ENCODE results near the gene SMYD2. TPM values are rescaled to one million over a fixed set of nuclear protein-coding genes. Genes with fewer than 3 reads are reported as not detected.

SMYD2 gene
- total RNA-seq, 1 experiment from 2014 or later, result 37.2 TPM

- no peak for DNase-seq
- Histone ChIP-seq H3K4me3 (no peak overlapping the region), H3K27me3 (no peaks in the 10 kb centered on the region), H3K9me3 (replicated peaks) (no peaks in the 10 kb centered on the region), H3K27ac (no peak overlapping the region), H3K4me1 (no peaks in the 10 kb centered on the region), H3K36me3 (peaks cover 37% of the 10 kb centered on the region)
These were observed 82.4 kb downstream of the SMYD2 start for GRCh38 chr1:214363386-214363785.

GRCh38 chr1:214364386-214364785 lies 83.4 kb downstream of the SMYD2 start:
- Histone ChIP-seq H3K4me3 (no peak overlapping the region), H3K36me3 (peaks cover 39% of the 10 kb centered on the region), H3K27ac (no peak overlapping the region), H3K4me1 (no peaks in the 10 kb centered on the region), H3K27me3 (no peaks in the 10 kb centered on the region), H3K9me3 (replicated peaks) (no peaks in the 10 kb centered on the region)
- DNase-seq, result no peak

- H3K9me3 ChIP-seq (replicated peaks), result no peaks in the 10 kb centered on the region
- no peak overlapping the region for H3K4me3 ChIP-seq
- no peaks in the 10 kb centered on the region for H3K27me3 ChIP-seq
- no peak for DNase-seq
- H3K36me3 ChIP-seq, result peaks cover 38% of the 10 kb centered on the region
- no peak overlapping the region for H3K27ac ChIP-seq
- no peaks in the 10 kb centered on the region for H3K4me1 ChIP-seq
These were observed 83.9 kb downstream of the SMYD2 start for GRCh38 chr1:214364786-214365295.

GRCh38 chr1:214367841-214368240 lies 86.9 kb downstream of the SMYD2 start:
- Histone ChIP-seq H3K9me3 (replicated peaks) (no peaks in the 10 kb centered on the region), H3K4me3 (no peak overlapping the region), H3K36me3 (peaks cover 40% of the 10 kb centered on the region), H3K27ac (no peak overlapping the region), H3K27me3 (no peaks in the 10 kb centered on the region), H3K4me1 (no peaks in the 10 kb centered on the region)
- no peak for DNase-seq

- Histone ChIP-seq H3K9me3 (replicated peaks) (no peaks in the 10 kb centered on the region), H3K4me3 (no peak overlapping the region), H3K27me3 (no peaks in the 10 kb centered on the region), H3K36me3 (peaks cover 36% of the 10 kb centered on the region), H3K4me1 (no peaks in the 10 kb centered on the region), H3K27ac (no peak overlapping the region)
- DNase-seq, result no peak
These were observed 88.4 kb downstream of the SMYD2 start for GRCh38 chr1:214369364-214369763.

- Histone ChIP-seq H3K9me3 (replicated peaks) (no peaks in the 10 kb centered on the region), H3K36me3 (peaks cover 28% of the 10 kb centered on the region), H3K27me3 (no peaks in the 10 kb centered on the region), H3K4me3 (no peak overlapping the region), H3K27ac (no peak overlapping the region), H3K4me1 (no peaks in the 10 kb centered on the region)
- no peak for DNase-seq
These were observed 89.7 kb downstream of the SMYD2 start for GRCh38 chr1:214370615-214371014.

GRCh38 chr1:214372092-214372491 lies 91.1 kb downstream of the SMYD2 start:
- H3K4me3 ChIP-seq, result no peak overlapping the region
- H3K9me3 ChIP-seq (replicated peaks), result no peaks in the 10 kb centered on the region
- peaks cover 26% of the 10 kb centered on the region for H3K36me3 ChIP-seq
- no peaks in the 10 kb centered on the region for H3K27me3 ChIP-seq
- H3K27ac ChIP-seq, result no peak overlapping the region
- DNase-seq, result no peak
- peaks cover 6% of the 10 kb centered on the region; the same call in 1 of the 2 replicates for H3K4me1 ChIP-seq

GRCh38 chr1:214377485-214377884 lies 96.5 kb downstream of the SMYD2 start:
- Histone ChIP-seq H3K36me3 (peaks cover 14% of the 10 kb centered on the region), H3K9me3 (replicated peaks) (no peaks in the 10 kb centered on the region), H3K4me1 (peaks cover 32% of the 10 kb centered on the region), H3K27ac (peak overlapping the region; percentile 45), H3K4me3 (no peak overlapping the region), H3K27me3 (no peaks in the 10 kb centered on the region)
- no peak for DNase-seq

- H3K9me3 ChIP-seq (replicated peaks), result no peaks in the 10 kb centered on the region
- no peak overlapping the region for H3K4me3 ChIP-seq
- no peaks in the 10 kb centered on the region for H3K27me3 ChIP-seq
- H3K27ac ChIP-seq, result peak overlapping the region; percentile 45
- H3K36me3 ChIP-seq, result peaks cover 18% of the 10 kb centered on the region
- peaks cover 32% of the 10 kb centered on the region for H3K4me1 ChIP-seq
- peak; percentile 41 to 60 for DNase-seq
These were observed 96.9 kb downstream of the SMYD2 start for GRCh38 chr1:214377886-214378285.

GRCh38 chr1:214378492-214378891 lies 97.5 kb downstream of the SMYD2 start:
- Histone ChIP-seq H3K4me1 (peaks cover 32% of the 10 kb centered on the region), H3K27me3 (no peaks in the 10 kb centered on the region), H3K4me3 (no peak overlapping the region), H3K27ac (peak overlapping the region; percentile 45), H3K36me3 (peaks cover 24% of the 10 kb centered on the region), H3K9me3 (replicated peaks) (no peaks in the 10 kb centered on the region)
- DNase-seq, result no peak

- Histone ChIP-seq H3K27ac (peak overlapping the region; percentile 45; the same call in 1 of the 2 replicates), H3K4me1 (peaks cover 32% of the 10 kb centered on the region), H3K27me3 (no peaks in the 10 kb centered on the region), H3K9me3 (replicated peaks) (no peaks in the 10 kb centered on the region), H3K36me3 (peaks cover 33% of the 10 kb centered on the region), H3K4me3 (no peak overlapping the region)
- no peak for DNase-seq
These were observed 98.4 kb downstream of the SMYD2 start for GRCh38 chr1:214379236-214379970.

- Histone ChIP-seq H3K4me3 (no peak overlapping the region), H3K36me3 (peaks cover 36% of the 10 kb centered on the region), H3K9me3 (replicated peaks) (no peaks in the 10 kb centered on the region), H3K27me3 (no peaks in the 10 kb centered on the region), H3K27ac (no peak overlapping the region), H3K4me1 (peaks cover 32% of the 10 kb centered on the region)
- no peak for DNase-seq
These were observed 99.4 kb downstream of the SMYD2 start for GRCh38 chr1:214380396-214380795.

GRCh38 chr1:214380986-214381695 lies 100.2 kb downstream of the SMYD2 start:
- DNase-seq, result no peak
- Histone ChIP-seq H3K4me3 (no peak overlapping the region), H3K36me3 (peaks cover 36% of the 10 kb centered on the region), H3K27me3 (no peaks in the 10 kb centered on the region), H3K27ac (no peak overlapping the region), H3K4me1 (peaks cover 32% of the 10 kb centered on the region), H3K9me3 (replicated peaks) (no peaks in the 10 kb centered on the region)

GRCh38 chr1:214383381-214384372 lies 102.7 kb downstream of the SMYD2 start:
- H3K27ac ChIP-seq, result no peak overlapping the region
- peaks cover 13% of the 10 kb centered on the region for H3K4me1 ChIP-seq
- H3K4me3 ChIP-seq, result no peak overlapping the region
- H3K9me3 ChIP-seq (replicated peaks), result no peaks in the 10 kb centered on the region
- no peaks in the 10 kb centered on the region for H3K27me3 ChIP-seq
- H3K36me3 ChIP-seq, result peaks cover 31% of the 10 kb centered on the region
- DNase-seq, result no peak

All from SJCRH30 (cell line).